BE2C (cell line): ENCODE measurements around the gene VAV2.

ENCODE experiments used
- DNase-seq: peaks from one replicate; pipeline ENCODE4 v3.0.0-alpha.2; 2020
- H3K27me3 ChIP-seq: fragments of 250-450 bp; sonication (Bioruptor Pico); 2 replicates; pipeline ENCODE4 v1.5.1; 2020; ENCODE audit warnings: mild to moderate bottlenecking
- H3K36me3 ChIP-seq: fragments of 250-450 bp; sonication (Bioruptor Pico); 2 replicates; pipeline ENCODE4 v1.5.1; 2020; ENCODE audit warnings: mild to moderate bottlenecking
- H3K4me1 ChIP-seq: fragments of 250-450 bp; sonication (Bioruptor Pico); 2 replicates; pipeline ENCODE4 v1.5.1; 2020
- H3K4me3 ChIP-seq: 2 replicates; pipeline ENCODE4 v1.5.1; 2011; ENCODE audit warnings: low read depth, low read length
- H3K9me3 ChIP-seq: fragments of 250-450 bp; sonication (Bioruptor Pico); 2 replicates; pipeline ENCODE4 v1.5.1; 2020
- CTCF ChIP-seq: IDR thresholded peaks from 2 replicates; pipeline ENCODE4 v1.5.1; 2012; ENCODE audit warnings: mild to moderate bottlenecking, low read depth, low read length

The VAV2 gene

GRCh38 chr9:133833388-133834025 lies 158.6 kb downstream of the VAV2 start:
- DNase-seq, result no peak
- TF ChIP-seq CTCF, result no peak
- H3K4me1 ChIP-seq, result peaks cover 43% of the 10 kb centered on the region
- H3K9me3 ChIP-seq, result no peaks in the 10 kb centered on the region
- H3K27me3 ChIP-seq, result no peaks in the 10 kb centered on the region
- no peak overlapping the region for H3K4me3 ChIP-seq
- peaks cover 34% of the 10 kb centered on the region for H3K36me3 ChIP-seq

GRCh38 chr9:133832877-133833276 lies 159.2 kb downstream of the VAV2 start:
- no peaks in the 10 kb centered on the region for H3K9me3 ChIP-seq
- no peak overlapping the region for H3K4me3 ChIP-seq
- peaks cover 34% of the 10 kb centered on the region for H3K36me3 ChIP-seq
- no peak for TF ChIP-seq CTCF
- H3K4me1 ChIP-seq, result peaks cover 40% of the 10 kb centered on the region
- no peak for DNase-seq
- no peaks in the 10 kb centered on the region for H3K27me3 ChIP-seq

GRCh38 chr9:133830711-133831110 lies 161.4 kb downstream of the VAV2 start:
- Histone ChIP-seq H3K4me3 (no peak overlapping the region), H3K27me3 (no peaks in the 10 kb centered on the region), H3K36me3 (peaks cover 34% of the 10 kb centered on the region), H3K9me3 (no peaks in the 10 kb centered on the region), H3K4me1 (peaks cover 34% of the 10 kb centered on the region)
- TF ChIP-seq CTCF, result no peak
- DNase-seq, result no peak

- DNase-seq, result no peak
- Histone ChIP-seq H3K9me3 (no peaks in the 10 kb centered on the region), H3K4me1 (peaks cover 34% of the 10 kb centered on the region), H3K27me3 (no peaks in the 10 kb centered on the region), H3K4me3 (no peak overlapping the region), H3K36me3 (peaks cover 34% of the 10 kb centered on the region)
- TF ChIP-seq CTCF, result no peak
Observed at GRCh38 chr9:133830310-133830709, 161.8 kb downstream of the VAV2 start.

- DNase-seq, result no peak
- no peak overlapping the region for H3K4me3 ChIP-seq
- H3K4me1 ChIP-seq, result peaks cover 30% of the 10 kb centered on the region
- H3K36me3 ChIP-seq, result peaks cover 29% of the 10 kb centered on the region
- no peaks in the 10 kb centered on the region for H3K9me3 ChIP-seq
- H3K27me3 ChIP-seq, result no peaks in the 10 kb centered on the region
- no peak for TF ChIP-seq CTCF
Observed at GRCh38 chr9:133828338-133828997, 163.7 kb downstream of the VAV2 start.
